ENCODE measurements around the gene CD63.

DNA sequence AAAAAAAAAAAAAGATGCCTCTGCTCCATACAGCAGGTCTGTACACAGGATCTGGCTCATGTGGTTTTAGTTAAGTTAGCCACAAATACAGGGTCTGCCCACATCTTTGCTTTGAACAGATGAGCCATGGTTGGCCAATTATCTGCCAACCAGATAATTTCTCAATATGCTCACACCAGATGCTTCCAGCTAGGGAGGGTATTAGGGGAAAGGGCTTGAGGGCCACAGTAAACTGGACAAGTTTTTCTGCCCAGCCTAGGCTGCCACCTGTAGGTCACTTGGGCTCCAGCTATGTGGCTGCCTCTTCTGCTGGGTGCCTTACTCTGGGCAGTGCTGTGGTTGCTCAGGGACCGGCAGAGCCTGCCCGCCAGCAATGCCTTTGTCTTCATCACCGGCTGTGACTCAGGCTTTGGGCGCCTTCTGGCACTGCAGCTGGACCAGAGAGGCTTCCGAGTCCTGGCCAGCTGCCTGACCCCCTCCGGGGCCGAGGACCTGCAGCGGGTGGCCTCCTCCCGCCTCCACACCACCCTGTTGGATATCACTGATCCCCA, 7.8 kb downstream of the CD63 start:
- TF ChIP-seq BRCA1 (CRISPR knock-in tag; IDR thresholded peaks at IDR 0.05): no peak
- TF ChIP-seq ETV6 (CRISPR knock-in tag; conservative IDR thresholded peaks at IDR 0.05): no peak
- no peak for TF ChIP-seq POLR2AphosphoS5 (IDR thresholded peaks at IDR 0.05; ENCODE audit: low read depth, low read length)
- TF ChIP-seq MXI1 (IDR thresholded peaks at IDR 0.05; ENCODE audit: borderline replicate concordance, low read depth, low read length): no peak
- TF ChIP-seq TBP (CRISPR knock-in tag; IDR thresholded peaks at IDR 0.05): no peak
- peak; percentile 69 for TF ChIP-seq TEAD3 (CRISPR knock-in tag; optimal IDR thresholded peaks at IDR 0.05; ENCODE audit: borderline replicate concordance)
- TF ChIP-seq RBM39 (IDR thresholded peaks at IDR 0.05; ENCODE audit: low read depth, low read length, poor library complexity, severe bottlenecking): no peak
- TF ChIP-seq EZH2 (conservative IDR thresholded peaks at IDR 0.05; ENCODE audit: low read depth, low read length): no peak
- TF ChIP-seq, protein P1, sequence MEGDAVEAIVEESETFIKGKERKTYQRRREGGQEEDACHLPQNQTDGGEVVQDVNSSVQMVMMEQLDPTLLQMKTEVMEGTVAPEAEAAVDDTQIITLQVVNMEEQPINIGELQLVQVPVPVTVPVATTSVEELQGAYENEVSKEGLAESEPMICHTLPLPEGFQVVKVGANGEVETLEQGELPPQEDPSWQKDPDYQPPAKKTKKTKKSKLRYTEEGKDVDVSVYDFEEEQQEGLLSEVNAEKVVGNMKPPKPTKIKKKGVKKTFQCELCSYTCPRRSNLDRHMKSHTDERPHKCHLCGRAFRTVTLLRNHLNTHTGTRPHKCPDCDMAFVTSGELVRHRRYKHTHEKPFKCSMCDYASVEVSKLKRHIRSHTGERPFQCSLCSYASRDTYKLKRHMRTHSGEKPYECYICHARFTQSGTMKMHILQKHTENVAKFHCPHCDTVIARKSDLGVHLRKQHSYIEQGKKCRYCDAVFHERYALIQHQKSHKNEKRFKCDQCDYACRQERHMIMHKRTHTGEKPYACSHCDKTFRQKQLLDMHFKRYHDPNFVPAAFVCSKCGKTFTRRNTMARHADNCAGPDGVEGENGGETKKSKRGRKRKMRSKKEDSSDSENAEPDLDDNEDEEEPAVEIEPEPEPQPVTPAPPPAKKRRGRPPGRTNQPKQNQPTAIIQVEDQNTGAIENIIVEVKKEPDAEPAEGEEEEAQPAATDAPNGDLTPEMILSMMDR (CRISPR knock-in tag; IDR thresholded peaks at IDR 0.05): peak; percentile 84

Measured in HepG2 (cell line).